ENCODE results near the gene ATG13. TPM values are rescaled to one million over a fixed set of nuclear protein-coding genes. Genes with fewer than 3 reads are reported as not detected.

ATG13 gene
- total and polyA plus RNA-seq, 4 donors, result 40.7 to 74.0 (median 69.8) TPM

DNA sequence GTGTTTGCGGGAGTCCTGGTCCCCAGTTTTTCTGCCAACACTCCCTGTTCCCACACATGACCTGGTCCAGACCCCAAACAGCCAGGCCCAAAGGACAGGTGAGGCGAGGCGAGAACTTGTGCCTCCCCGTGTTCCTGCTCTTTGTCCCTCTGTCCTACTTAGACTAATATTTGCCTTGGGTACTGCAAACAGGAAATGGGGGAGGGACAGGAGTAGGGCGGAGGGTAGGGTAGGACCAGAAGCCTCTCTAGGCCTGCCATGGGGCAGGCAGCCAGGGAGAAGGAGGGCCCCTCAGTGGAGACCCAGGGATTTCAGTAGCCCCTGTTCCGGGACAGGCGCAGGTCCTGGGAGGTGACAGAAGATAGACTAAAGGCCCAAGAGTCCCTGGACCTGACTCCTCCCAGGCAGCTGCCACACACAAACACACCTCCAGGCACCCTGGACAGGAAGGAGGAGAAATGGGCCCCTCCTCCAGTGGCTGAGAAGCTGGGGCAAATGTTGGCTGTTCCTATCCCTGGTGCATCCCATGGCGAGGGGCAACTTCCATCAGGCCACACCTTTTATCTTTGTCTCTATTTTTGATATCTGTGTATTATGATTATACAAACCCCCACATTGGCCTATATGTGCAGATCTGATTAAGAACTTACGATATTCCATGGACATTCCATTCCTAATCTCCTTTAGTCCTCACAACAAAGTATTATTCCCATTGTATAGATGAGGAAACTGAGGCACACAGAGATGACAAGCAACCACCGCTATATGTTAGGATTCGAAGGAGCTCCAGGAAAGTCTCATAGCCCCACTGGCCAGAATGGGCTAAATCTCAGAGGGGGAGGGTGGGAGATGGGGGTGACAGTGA is 101.0 kb downstream of the ATG13 start:
- Histone ChIP-seq H3K9me3 (ENCODE audit: control insufficient read depth, insufficient read depth, low read length) (no peaks in the 10 kb centered on the region), H3K27me3 (ENCODE audit: control insufficient read depth, insufficient read depth, low read length) (no peaks in the 10 kb centered on the region), H3K27ac (ENCODE audit: low read depth, low read length) (no peak overlapping the region), H3K4me3 (ENCODE audit: low read depth, low read length) (no peak overlapping the region), H3K4me1 (ENCODE audit: control insufficient read depth, insufficient read depth, low read length) (no peaks in the 10 kb centered on the region), H3K36me3 (ENCODE audit: control insufficient read depth, insufficient read depth, low read length) (no peaks in the 10 kb centered on the region)
- WGBS (ENCODE audit: insufficient coverage), result 84% methylated on average over 4 of the region's 11 CpGs
- DNase-seq (ENCODE audit: low read depth in 4 of 6, low spot score in 6 of 6), result no peak

DNA sequence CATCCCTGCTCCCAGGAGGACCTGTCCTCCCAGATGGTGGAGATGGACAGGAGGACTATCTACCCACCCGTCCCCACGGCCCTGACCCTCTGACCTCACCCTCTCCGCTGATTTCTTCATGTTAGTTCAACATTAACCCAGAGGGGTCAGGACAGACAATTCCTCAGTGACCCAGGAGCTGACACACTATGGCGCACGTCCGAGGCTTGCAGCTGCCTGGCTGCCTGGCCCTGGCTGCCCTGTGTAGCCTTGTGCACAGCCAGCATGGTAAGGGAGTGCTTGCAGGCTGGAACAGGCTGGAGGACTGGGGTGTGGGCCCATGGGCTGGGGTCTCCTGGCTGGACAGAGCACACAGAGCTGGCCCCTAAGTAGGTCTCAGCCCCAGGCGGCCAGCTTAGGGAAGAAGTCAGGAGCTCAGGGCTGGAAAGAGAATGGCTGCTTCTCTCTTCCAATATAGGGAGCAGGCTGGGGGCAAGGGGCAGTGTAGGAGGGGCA is 101.7 kb downstream of the ATG13 start, which contains the start of gene F2:
Gene F2, plus strand, starts transcription at position 166 of the 495 bp plus-strand sequence. Its CDS starts 23 bp downstream, at position 189.
- H3K9me3 ChIP-seq (ENCODE audit: control insufficient read depth, insufficient read depth, low read length), result no peaks in the 10 kb centered on the region
- H3K4me1 ChIP-seq (ENCODE audit: control insufficient read depth, insufficient read depth, low read length), result no peaks in the 10 kb centered on the region
- H3K27ac ChIP-seq (ENCODE audit: low read depth, low read length), result no peak within 1 kb of the TSS
- 23% methylated on average over 7 of the region's 7 CpGs for WGBS (ENCODE audit: insufficient coverage)
- no peaks in the 10 kb centered on the region for H3K27me3 ChIP-seq (ENCODE audit: control insufficient read depth, insufficient read depth, low read length)
- no peaks in the 10 kb centered on the region for H3K36me3 ChIP-seq (ENCODE audit: control insufficient read depth, insufficient read depth, low read length)
- no peak within 1 kb of the TSS for H3K4me3 ChIP-seq (ENCODE audit: low read depth, low read length)
- no peak for DNase-seq (ENCODE audit: low read depth in 4 of 6, low spot score in 6 of 6)

DNA sequence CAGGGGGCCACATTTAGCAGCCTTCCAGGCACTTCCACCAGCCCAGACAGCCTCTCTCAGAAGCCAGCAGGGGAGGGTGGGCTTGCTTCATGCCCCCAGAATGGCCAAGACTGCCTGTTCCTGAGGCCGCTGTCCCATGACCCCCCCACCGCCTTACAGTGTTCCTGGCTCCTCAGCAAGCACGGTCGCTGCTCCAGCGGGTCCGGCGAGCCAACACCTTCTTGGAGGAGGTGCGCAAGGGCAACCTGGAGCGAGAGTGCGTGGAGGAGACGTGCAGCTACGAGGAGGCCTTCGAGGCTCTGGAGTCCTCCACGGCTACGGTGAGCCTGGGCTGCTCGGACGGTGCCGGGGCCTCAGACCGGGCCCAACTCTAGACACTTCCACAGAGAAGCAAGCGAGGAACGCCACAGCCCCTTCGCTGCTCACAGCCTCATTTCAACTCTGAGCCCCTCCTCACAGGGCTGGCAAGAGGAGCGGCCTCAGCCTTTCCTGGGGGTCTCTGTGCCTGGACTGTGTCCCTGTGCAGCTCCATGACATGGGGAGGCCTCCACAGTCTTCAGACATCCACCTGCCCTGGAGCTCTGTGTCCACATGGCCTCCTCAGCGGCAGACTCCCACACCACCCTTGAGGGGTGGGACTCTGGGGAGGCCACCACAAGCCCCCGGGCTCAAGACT is 102.3 kb downstream of the ATG13 start:
- Histone ChIP-seq H3K27me3 (ENCODE audit: control insufficient read depth, insufficient read depth, low read length) (no peaks in the 10 kb centered on the region), H3K27ac (ENCODE audit: low read depth, low read length) (no peak overlapping the region), H3K4me3 (ENCODE audit: low read depth, low read length) (no peak overlapping the region), H3K4me1 (ENCODE audit: control insufficient read depth, insufficient read depth, low read length) (no peaks in the 10 kb centered on the region), H3K36me3 (ENCODE audit: control insufficient read depth, insufficient read depth, low read length) (no peaks in the 10 kb centered on the region), H3K9me3 (ENCODE audit: control insufficient read depth, insufficient read depth, low read length) (no peaks in the 10 kb centered on the region)
- no peak for DNase-seq (ENCODE audit: low read depth in 4 of 6, low spot score in 6 of 6)
- WGBS (ENCODE audit: insufficient coverage), result 86% methylated on average over 24 of the region's 25 CpGs

DNA sequence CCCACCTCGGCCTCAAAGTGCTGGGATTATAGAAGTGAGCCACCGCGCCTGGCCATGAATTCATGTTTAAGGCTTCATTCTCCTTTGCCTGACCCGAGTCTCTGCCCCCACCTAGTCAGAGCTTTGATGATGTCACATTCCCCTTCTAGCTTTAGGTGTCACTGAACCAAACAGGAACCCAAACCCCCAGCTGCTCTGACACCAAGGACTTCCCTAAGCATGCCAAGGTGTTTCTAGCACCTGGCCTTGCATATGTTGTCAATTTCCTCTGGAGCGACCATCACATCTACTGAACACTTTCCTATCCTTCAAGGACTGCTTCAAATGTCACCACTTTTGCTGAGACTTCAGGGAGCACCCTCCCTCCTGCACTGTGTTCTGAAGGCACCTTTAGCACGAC is 103.9 kb downstream of the ATG13 start:
- H3K9me3 ChIP-seq (ENCODE audit: control insufficient read depth, insufficient read depth, low read length), result no peaks in the 10 kb centered on the region
- H3K4me1 ChIP-seq (ENCODE audit: control insufficient read depth, insufficient read depth, low read length), result no peaks in the 10 kb centered on the region
- H3K27me3 ChIP-seq (ENCODE audit: control insufficient read depth, insufficient read depth, low read length), result no peaks in the 10 kb centered on the region
- DNase-seq (ENCODE audit: low read depth in 4 of 6, low spot score in 6 of 6), result no peak
- WGBS (ENCODE audit: insufficient coverage), result 94% methylated on average over 5 of the region's 6 CpGs
- H3K27ac ChIP-seq (ENCODE audit: low read depth, low read length), result no peak overlapping the region
- peaks cover under 1% of the 10 kb centered on the region for H3K36me3 ChIP-seq (ENCODE audit: control insufficient read depth, insufficient read depth, low read length)
- no peak overlapping the region for H3K4me3 ChIP-seq (ENCODE audit: low read depth, low read length)

DNA sequence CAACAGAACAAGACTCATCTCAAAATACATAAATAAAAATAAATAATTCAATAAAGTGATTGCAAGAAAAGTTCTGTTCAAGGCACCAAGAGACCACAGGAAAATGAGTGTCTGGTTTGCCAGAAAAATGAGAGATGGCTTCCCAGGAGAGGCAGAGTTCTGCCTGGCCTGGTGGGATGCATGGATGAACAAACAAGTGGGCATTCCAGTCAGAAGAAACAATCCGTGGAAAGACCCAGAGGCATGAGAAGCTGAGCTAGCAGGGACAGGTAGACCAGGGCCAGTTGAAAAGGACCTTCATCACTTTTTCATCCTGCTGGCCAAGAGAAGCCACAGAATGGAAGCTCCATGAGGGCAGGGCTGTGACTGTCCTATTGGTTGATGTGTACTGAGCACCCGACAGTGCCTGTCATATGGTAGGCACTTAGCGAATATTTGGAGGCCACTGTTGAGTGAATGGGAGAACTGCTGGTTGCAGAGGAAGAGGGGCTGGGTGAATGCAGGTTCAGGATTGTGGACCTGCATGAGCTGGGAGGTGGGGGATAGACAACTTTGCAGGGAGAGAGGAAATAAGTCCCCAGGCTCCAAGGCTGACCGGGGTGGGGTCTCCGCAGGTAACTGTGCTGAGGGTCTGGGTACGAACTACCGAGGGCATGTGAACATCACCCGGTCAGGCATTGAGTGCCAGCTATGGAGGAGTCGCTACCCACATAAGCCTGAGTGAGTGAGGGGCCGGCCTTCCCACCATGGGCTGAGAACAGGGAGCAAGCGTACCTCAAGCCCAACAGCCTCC is 105.4 kb downstream of the ATG13 start:
- no peak overlapping the region for H3K27ac ChIP-seq (ENCODE audit: low read depth, low read length)
- H3K36me3 ChIP-seq (ENCODE audit: control insufficient read depth, insufficient read depth, low read length), result peaks cover 3% of the 10 kb centered on the region
- WGBS (ENCODE audit: insufficient coverage), result 90% methylated on average over 11 of the region's 11 CpGs
- no peak overlapping the region for H3K4me3 ChIP-seq (ENCODE audit: low read depth, low read length)
- no peaks in the 10 kb centered on the region for H3K27me3 ChIP-seq (ENCODE audit: control insufficient read depth, insufficient read depth, low read length)
- H3K4me1 ChIP-seq (ENCODE audit: control insufficient read depth, insufficient read depth, low read length), result no peaks in the 10 kb centered on the region
- DNase-seq (ENCODE audit: low read depth in 4 of 6, low spot score in 6 of 6), result no peak
- no peaks in the 10 kb centered on the region for H3K9me3 ChIP-seq (ENCODE audit: control insufficient read depth, insufficient read depth, low read length)

DNA sequence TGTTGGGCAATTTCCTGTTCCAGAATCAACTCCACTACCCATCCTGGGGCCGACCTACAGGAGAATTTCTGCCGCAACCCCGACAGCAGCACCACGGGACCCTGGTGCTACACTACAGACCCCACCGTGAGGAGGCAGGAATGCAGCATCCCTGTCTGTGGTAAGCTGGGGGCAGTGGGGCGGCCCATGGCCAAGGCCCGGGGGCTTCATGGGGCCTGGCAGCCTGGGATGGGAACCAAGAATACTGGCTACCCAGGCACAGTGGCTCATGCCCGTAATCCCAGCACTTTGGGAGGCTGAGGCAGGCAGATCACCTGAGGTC is 106.0 kb downstream of the ATG13 start:
- H3K4me1 ChIP-seq (ENCODE audit: control insufficient read depth, insufficient read depth, low read length), result no peaks in the 10 kb centered on the region
- peaks cover 3% of the 10 kb centered on the region for H3K36me3 ChIP-seq (ENCODE audit: control insufficient read depth, insufficient read depth, low read length)
- WGBS (ENCODE audit: insufficient coverage), result 79% methylated on average over 7 of the region's 8 CpGs
- no peak overlapping the region for H3K4me3 ChIP-seq (ENCODE audit: low read depth, low read length)
- DNase-seq (ENCODE audit: low read depth in 4 of 6, low spot score in 6 of 6), result no peak
- H3K9me3 ChIP-seq (ENCODE audit: control insufficient read depth, insufficient read depth, low read length), result no peaks in the 10 kb centered on the region
- no peaks in the 10 kb centered on the region for H3K27me3 ChIP-seq (ENCODE audit: control insufficient read depth, insufficient read depth, low read length)
- no peak overlapping the region for H3K27ac ChIP-seq (ENCODE audit: low read depth, low read length)

DNA sequence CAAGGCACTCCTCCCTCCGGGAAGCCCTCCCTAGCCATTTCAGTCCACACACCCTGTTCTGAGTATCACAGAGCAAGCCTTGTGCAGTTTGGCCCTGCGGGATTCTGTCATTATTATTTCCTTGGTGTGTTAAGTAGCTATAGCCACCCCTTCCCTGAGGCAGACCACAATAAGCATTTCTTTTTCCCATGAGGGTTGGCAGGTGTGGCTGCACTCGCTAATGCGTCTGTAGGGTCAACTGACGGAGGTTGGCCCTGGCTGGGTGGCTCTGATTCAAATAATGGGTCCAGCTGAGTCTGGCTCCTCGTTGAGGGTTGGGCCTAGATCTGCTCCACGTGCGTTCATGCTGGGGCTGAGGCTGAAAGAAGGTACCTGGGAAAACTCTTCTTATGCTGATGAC is 106.7 kb downstream of the ATG13 start:
- Histone ChIP-seq H3K4me3 (ENCODE audit: low read depth, low read length) (no peak overlapping the region), H3K27ac (ENCODE audit: low read depth, low read length) (no peak overlapping the region), H3K4me1 (ENCODE audit: control insufficient read depth, insufficient read depth, low read length) (no peaks in the 10 kb centered on the region), H3K36me3 (ENCODE audit: control insufficient read depth, insufficient read depth, low read length) (peaks cover 3% of the 10 kb centered on the region), H3K9me3 (ENCODE audit: control insufficient read depth, insufficient read depth, low read length) (no peaks in the 10 kb centered on the region), H3K27me3 (ENCODE audit: control insufficient read depth, insufficient read depth, low read length) (no peaks in the 10 kb centered on the region)
- 42% methylated on average over 7 of the region's 8 CpGs for WGBS (ENCODE audit: insufficient coverage)
- DNase-seq (ENCODE audit: low read depth in 4 of 6, low spot score in 6 of 6), result no peak

Other genes with a start within 250 kb of the ATG13 start
- 100 to 1,000 TPM in 1 of 2 donors, 10 to 100 TPM in 1; 47.0 to 423 TPM for gene MDK, start 235.9 kb upstream of the ATG13 start, total RNA-seq
- 100 to 1,000 TPM; 223 to 296 TPM for gene MDK, start 235.9 kb upstream of the ATG13 start, polyA plus RNA-seq (ENCODE audit: insufficient read length in 2 of 2)
- gene CHRM4, start 225.8 kb upstream of the ATG13 start, total RNA-seq, result 1 to 10 TPM; 1.0 to 4.6 TPM
- 1 to 10 TPM; 6.5 to 7.6 TPM for gene CHRM4, start 225.8 kb upstream of the ATG13 start, polyA plus RNA-seq (ENCODE audit: insufficient read length in 2 of 2)
- gene AMBRA1, start 23.5 kb upstream of the ATG13 start, total RNA-seq, result 10 to 100 TPM; 21.3 to 28.0 TPM
- gene AMBRA1, start 23.5 kb upstream of the ATG13 start, polyA plus RNA-seq (ENCODE audit: insufficient read length in 2 of 2), result 10 to 100 TPM; 28.8 to 29.6 TPM
- 1 to 10 TPM; 4.2 to 6.2 TPM for gene HARBI1, start 326 bp upstream of the ATG13 start, total RNA-seq
- 1 to 10 TPM; 5.7 to 5.9 TPM for gene HARBI1, start 326 bp upstream of the ATG13 start, polyA plus RNA-seq (ENCODE audit: insufficient read length in 2 of 2)
- gene ARHGAP1, start 83.1 kb downstream of the ATG13 start, total RNA-seq, result 10 to 100 TPM; 26.2 to 27.5 TPM
- gene ARHGAP1, start 83.1 kb downstream of the ATG13 start, polyA plus RNA-seq (ENCODE audit: insufficient read length in 2 of 2), result 10 to 100 TPM; 59.0 to 67.6 TPM
- 1 to 10 TPM; 2.2 to 7.5 TPM for gene ZNF408, start 83.5 kb downstream of the ATG13 start, total RNA-seq
- gene ZNF408, start 83.5 kb downstream of the ATG13 start, polyA plus RNA-seq (ENCODE audit: insufficient read length in 2 of 2), result 10 to 100 TPM; 12.3 to 12.7 TPM
- under 1 TPM in 1 of 2 donors, not detected in 1; 0.39 TPM for gene F2, start 101.7 kb downstream of the ATG13 start, total RNA-seq
- under 1 TPM in 1 of 2 donors, not detected in 1; 0.29 TPM for gene F2, start 101.7 kb downstream of the ATG13 start, polyA plus RNA-seq (ENCODE audit: insufficient read length in 2 of 2)
- gene CKAP5, start 228.7 kb downstream of the ATG13 start, total RNA-seq, result 100 to 1,000 TPM in 1 of 2 donors, 10 to 100 TPM in 1; 96.2 to 187 TPM
- 100 to 1,000 TPM; 119 to 137 TPM for gene CKAP5, start 228.7 kb downstream of the ATG13 start, polyA plus RNA-seq (ENCODE audit: insufficient read length in 2 of 2)

All from spinal cord (tissue), 10 donors.